ENCODE measurements around the gene FAM83D.

DNA sequence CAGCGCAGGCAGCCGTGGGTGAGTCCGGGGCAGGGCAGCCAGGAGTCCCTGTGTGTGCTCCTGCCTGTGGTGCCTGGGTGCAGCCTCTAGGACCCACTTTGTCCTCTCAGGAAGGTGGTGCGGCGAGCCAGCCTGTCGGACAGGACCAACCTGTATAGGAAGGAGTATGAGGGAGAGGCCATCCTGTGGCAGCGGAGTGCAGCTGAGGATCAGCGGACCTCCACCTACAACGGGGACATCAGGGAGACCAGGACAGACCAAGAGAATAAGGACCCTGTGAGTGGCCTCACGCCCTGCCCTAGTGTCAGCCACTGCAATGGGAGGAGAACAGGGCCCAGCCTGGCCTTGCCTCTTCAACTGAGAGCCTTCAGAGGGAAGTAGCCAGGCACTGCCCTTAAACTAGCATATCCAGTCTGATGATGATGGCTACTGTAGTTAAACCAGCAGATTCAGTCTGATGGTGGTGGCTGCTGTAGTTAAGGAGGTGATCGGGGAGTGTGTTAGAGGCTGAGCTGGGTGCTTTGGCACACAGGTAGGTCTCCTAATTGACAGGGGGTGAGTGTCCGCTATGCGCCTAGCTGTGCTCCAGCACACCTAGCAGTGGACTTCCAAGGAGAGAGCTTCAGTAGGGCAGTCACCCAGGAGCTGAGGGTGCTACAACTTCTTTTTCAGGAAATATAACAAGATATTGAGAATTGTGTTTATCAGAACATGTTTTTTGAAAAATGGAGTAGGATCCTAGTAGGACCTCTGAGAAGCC is 18.1 kb upstream of the FAM83D start:
- TF ChIP-seq, protein P1, sequence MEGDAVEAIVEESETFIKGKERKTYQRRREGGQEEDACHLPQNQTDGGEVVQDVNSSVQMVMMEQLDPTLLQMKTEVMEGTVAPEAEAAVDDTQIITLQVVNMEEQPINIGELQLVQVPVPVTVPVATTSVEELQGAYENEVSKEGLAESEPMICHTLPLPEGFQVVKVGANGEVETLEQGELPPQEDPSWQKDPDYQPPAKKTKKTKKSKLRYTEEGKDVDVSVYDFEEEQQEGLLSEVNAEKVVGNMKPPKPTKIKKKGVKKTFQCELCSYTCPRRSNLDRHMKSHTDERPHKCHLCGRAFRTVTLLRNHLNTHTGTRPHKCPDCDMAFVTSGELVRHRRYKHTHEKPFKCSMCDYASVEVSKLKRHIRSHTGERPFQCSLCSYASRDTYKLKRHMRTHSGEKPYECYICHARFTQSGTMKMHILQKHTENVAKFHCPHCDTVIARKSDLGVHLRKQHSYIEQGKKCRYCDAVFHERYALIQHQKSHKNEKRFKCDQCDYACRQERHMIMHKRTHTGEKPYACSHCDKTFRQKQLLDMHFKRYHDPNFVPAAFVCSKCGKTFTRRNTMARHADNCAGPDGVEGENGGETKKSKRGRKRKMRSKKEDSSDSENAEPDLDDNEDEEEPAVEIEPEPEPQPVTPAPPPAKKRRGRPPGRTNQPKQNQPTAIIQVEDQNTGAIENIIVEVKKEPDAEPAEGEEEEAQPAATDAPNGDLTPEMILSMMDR (IDR thresholded peaks at IDR 0.05; ENCODE audit: low read depth, low read length) = no peak
- no peak for TF ChIP-seq EZH2phosphoT487 (IDR thresholded peaks at IDR 0.05; ENCODE audit: low read depth)

Data from OCI-LY3 (cell line).